GM19468 (cell line): ENCODE results near the gene HIP1R.
"Not testable (repeated sequence)": the region's sequence is repeated elsewhere in the genome, so short reads cannot be mapped to it uniquely, and the experiment has no call there.

Experiments
- ATAC-seq: cut with Tn5 transposase; IDR thresholded peaks from one replicate; pipeline ENCODE4 v1.9.1; 2021; ENCODE audit warnings: mild to moderate bottlenecking, moderate library complexity, moderate number of reproducible peaks; ENCODE audit not compliant: unreplicated experiment; ENCODE audit errors: extremely low read depth

HIP1R gene

DNA sequence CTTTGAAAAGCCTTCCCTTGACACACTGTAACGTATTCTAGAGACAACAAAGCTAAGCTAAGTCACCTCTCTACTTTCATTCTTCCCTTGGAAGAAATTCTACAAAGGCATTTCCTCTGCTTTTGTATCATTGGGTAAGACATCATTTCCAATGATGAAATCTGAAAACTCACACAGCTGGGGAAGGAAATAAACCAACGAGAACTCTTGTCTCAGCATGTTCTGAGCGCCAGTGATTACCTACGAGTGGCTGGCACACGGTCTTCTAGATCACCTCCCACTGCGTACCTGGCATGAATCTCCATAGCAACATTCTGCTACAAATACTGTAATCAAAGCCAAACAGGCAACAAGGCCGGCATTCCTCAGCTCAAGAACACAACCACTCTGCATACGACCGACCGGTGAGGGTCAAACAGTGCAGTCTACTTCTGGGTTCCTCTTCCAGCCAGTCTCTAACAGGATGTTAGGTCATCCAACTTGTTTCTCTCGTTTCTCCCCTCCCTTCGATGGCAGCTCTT is 53.0 kb downstream of the HIP1R start:
- no peak for ATAC-seq

GRCh38 chr12:122889761-122890520 is 54.7 kb downstream of the HIP1R start:
- no peak for ATAC-seq

- ATAC-seq: no peak
These were observed 56.6 kb downstream of the HIP1R start for GRCh38 chr12:122891661-122892525.

GRCh38 chr12:122892724-122893123 is 57.5 kb downstream of the HIP1R start:
- ATAC-seq: not testable (repeated sequence)

- no peak for ATAC-seq
These were observed 58.2 kb downstream of the HIP1R start for GRCh38 chr12:122893208-122894153.

GRCh38 chr12:122894193-122895121 is 59.2 kb downstream of the HIP1R start:
- no peak for ATAC-seq

DNA sequence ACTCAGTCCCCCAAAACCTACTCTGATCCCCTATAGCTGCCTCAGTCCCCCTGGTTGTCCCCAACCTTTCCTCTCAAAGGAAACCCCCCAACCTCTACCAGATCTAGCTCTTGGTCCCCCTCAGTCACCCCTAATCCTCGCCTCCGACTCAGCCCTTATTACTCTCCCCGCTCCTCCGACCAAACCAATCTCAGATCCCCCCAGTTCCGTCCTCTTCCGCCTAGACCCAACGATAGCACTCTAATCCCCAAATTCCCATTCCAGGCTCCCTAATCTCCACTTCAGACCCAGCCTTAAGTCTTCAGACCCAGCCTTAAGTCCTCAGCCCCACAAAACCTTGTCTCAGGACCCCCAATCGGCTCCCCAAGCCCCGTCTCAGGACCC is 60.1 kb downstream of the HIP1R start:
- no peak for ATAC-seq

DNA sequence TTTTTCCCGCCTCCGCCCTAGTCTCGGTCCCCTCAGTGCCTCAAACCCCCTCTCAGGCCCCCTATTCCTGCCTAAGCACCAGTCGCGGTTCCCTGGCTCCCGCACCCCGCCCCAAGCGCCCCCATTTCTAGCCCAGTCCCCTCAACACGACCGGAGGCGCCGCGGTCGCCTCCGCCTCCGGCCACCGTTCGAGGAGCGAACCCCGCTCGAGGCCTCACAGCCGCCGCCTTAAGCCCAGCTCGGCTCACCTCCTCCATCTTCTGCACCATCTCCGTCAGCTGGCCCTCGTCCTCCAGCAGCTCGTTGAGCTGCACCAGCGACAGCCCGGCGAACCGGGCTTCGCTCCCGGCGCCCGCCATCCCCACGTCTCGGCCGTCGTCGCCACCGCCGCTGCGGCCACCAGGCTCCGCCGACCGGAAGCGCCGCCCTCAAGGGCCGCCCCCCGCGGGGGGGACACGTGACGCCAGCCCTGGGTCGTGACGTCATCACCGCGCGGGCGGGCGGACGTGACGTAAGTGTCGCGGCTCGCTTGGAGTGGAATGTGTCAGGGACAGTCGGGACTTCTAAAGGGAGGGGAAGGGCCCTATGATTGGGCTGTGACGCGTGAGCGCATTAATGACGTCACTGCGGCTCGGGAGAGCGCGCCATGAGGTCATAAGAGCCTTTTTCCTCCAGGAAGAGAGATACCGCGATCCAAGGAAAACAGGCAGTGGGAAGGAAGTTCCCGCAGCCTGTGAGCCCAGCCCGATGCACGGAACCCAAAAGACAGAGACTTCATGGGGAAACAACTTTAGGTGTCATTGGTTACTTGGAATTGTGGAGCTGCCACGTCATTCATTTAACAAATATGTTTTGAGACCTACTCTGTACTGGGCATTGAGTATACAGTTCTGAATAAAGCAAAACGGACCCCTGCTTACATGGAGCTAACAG is 60.7 kb downstream of the HIP1R start, which contains the start of gene VPS37B:
VPS37B (minus strand) TSS at position 421 of the 933 bp plus-strand sequence; CDS start at position 359, 62 bp downstream.
- no peak for ATAC-seq

DNA sequence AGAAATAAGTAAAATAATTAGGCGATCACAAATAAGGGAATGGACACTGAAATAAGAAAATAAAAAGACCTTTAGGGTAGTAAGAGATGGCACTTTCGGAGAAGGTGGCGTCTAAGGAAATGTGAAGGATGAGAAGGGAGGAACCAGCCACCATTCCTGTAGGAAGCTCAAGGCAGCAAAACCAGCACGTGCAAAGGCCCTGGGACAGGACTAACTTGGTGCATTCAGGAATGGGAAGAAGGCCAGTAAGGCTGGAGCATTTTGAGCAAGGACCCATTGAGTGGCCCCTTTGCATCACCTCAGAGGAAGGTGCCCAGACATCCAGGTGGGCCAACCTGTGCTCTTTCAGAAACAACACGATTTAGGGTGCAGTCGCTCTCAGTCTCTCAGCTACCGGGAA is 61.4 kb downstream of the HIP1R start:
- no peak for ATAC-seq

- ATAC-seq: no peak
These were observed 64.6 kb downstream of the HIP1R start for GRCh38 chr12:122899887-122900286.

GRCh38 chr12:122902854-122903692 is 67.8 kb downstream of the HIP1R start:
- no peak for ATAC-seq

DNA sequence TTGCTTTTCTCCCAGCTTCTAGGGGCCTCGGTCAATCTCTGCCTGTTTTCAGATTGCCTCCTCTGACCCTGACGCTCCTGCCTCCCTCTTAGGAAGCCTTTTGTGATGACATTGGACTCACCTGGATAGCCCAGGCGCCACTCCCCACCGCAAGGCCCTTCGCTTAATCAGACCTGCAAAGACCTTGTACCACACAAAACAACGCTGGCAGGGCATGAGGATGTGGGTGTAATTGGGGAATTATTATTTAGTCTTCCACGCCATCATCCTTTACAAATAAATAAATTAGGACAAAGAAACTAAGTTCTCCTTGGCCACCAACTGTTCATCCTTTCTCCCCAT is 68.4 kb downstream of the HIP1R start:
- no peak for ATAC-seq

DNA sequence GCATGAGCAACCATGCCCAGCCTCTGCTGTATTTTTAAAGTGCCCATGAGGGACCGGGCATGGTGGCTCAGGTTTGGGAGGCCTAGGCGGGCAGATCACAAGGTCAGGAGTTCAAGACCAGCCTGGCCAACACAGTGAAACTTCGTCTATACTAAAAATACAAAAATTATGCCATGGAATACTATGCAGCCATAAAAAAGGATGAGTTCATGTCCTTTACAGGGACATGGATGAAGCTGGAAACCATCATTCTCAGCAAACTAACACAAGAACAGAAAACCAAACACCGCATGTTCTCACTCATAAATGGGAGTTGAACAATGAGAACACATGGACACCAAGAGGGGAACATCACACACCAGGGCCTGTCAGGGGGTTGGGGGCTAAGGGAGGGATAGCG is 70.0 kb downstream of the HIP1R start:
- not testable (repeated sequence) for ATAC-seq

DNA sequence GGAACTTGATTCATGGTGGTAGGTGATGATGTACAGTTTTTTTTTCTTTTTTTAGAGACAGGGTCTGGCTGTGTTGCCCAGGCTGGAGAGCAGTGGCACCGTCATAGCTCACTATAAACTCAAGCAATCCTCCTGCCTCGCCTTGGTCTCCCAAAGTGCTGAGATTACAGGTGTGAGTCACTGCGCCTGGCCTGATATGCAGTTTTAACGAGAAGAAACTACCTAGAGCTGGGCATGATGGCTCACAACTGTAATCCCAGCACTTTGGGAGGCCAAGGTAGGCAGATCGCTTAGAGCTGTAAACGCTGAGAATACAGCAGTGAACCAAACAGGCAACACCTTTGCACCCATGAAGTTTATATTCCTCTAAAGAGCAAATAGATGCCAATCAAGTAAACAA is 73.7 kb downstream of the HIP1R start:
- no peak for ATAC-seq

- no peak for ATAC-seq
These were observed 74.4 kb downstream of the HIP1R start for GRCh38 chr12:122909442-122910288.
